Lower lobe of right lung (tissue), 2 donors: ENCODE data around the gene KIRREL3. TPM values are rescaled to one million over a fixed set of nuclear protein-coding genes. Genes with fewer than 3 reads are reported as not detected.

Source experiments
- ATAC-seq, 2 donors: fragments of 200-7000 bp; cut with Tn5 transposase; one replicate each; pipeline ENCODE4 v1.9.1; 2020 to 2022; ENCODE audit warnings: mild to moderate bottlenecking in 2 of 2, moderate library complexity in 2 of 2
- DNase-seq: peaks from one replicate; pipeline ENCODE4 v3.0.0-alpha.2; 2020
- H3K27ac ChIP-seq: fragments of 200-600 bp; one replicate; pipeline ENCODE4 v1.8.0; 2022
- H3K27me3 ChIP-seq: fragments of 200-600 bp; one replicate; pipeline ENCODE4 v1.8.0; 2022; ENCODE audit warnings: low read depth
- H3K36me3 ChIP-seq: fragments of 200-600 bp; one replicate; pipeline ENCODE4 v1.8.0; 2022; ENCODE audit warnings: mild to moderate bottlenecking
- H3K4me1 ChIP-seq: fragments of 200-600 bp; one replicate; pipeline ENCODE4 v1.8.0; 2022
- H3K4me3 ChIP-seq: fragments of 200-600 bp; one replicate; pipeline ENCODE4 v1.8.0; 2022; ENCODE audit warnings: mild to moderate bottlenecking
- H3K9me3 ChIP-seq: fragments of 200-600 bp; one replicate; pipeline ENCODE4 v1.8.0; 2022
- CTCF ChIP-seq: fragments of 200-600 bp; IDR thresholded peaks from one replicate; pipeline ENCODE4 v1.8.0; 2022; ENCODE audit warnings: antibody characterized with exemption, mild to moderate bottlenecking
- intact Hi-C: fragments of 100-400 bp; cut with DNase I; formaldehyde crosslinking; loops from one replicate; pipeline ENCODE4 v1.11.0; 2022
- total RNA-seq: library from RNA; stranded (reverse); fragmentation: NEBNext Ultra II Directional; extraction: Animal tissue kit (Norgen Biotek cat#: 25700); gene quantifications from one replicate; pipeline ENCODE4 v1.2.1, GENCODE V29; 2021
- donor health status: DM: no; HTN: yes; CAD: no; lungs with severe emphysema.

KIRREL3 gene
- total RNA-seq, 1 donor from 2014 or later = 0.15 TPM

- Histone ChIP-seq H3K4me1 (peaks cover 9% of the 10 kb centered on the region), H3K27me3 (peaks cover 76% of the 10 kb centered on the region), H3K36me3 (no peaks in the 10 kb centered on the region), H3K4me3 (no peak overlapping the region), H3K27ac (no peak overlapping the region), H3K9me3 (no peaks in the 10 kb centered on the region)
- ATAC-seq = no peak
- no peak for TF ChIP-seq CTCF
- intact Hi-C loops = no loop called here
- no peak for DNase-seq
Measured at GRCh38 chr11:126999366-126999765, 1.2 kb downstream of the KIRREL3 start.

- Histone ChIP-seq H3K4me1 (peaks cover 4% of the 10 kb centered on the region), H3K9me3 (no peaks in the 10 kb centered on the region), H3K36me3 (no peaks in the 10 kb centered on the region), H3K27ac (no peak overlapping the region), H3K27me3 (peaks cover 59% of the 10 kb centered on the region), H3K4me3 (no peak overlapping the region)
- intact Hi-C loops = no loop called here
- DNase-seq (no peak), ATAC-seq (no peak)
- TF ChIP-seq CTCF = no peak
Measured at GRCh38 chr11:126997641-126998040, 2.9 kb downstream of the KIRREL3 start.

- no peaks in the 10 kb centered on the region for H3K9me3 ChIP-seq
- peaks cover 55% of the 10 kb centered on the region for H3K27me3 ChIP-seq
- no peak overlapping the region for H3K27ac ChIP-seq
- intact Hi-C loops = no loop called here
- ATAC-seq (no peak), DNase-seq (no peak)
- H3K36me3 ChIP-seq = no peaks in the 10 kb centered on the region
- TF ChIP-seq CTCF = no peak
- H3K4me3 ChIP-seq = no peak overlapping the region
- peaks cover 4% of the 10 kb centered on the region for H3K4me1 ChIP-seq
Measured at GRCh38 chr11:126997196-126997595, 3.4 kb downstream of the KIRREL3 start.

- ATAC-seq (no peak), DNase-seq (no peak)
- Histone ChIP-seq H3K4me3 (no peak overlapping the region), H3K27ac (no peak overlapping the region), H3K27me3 (peaks cover 45% of the 10 kb centered on the region), H3K36me3 (no peaks in the 10 kb centered on the region), H3K9me3 (no peaks in the 10 kb centered on the region), H3K4me1 (peaks cover 4% of the 10 kb centered on the region)
- intact Hi-C loops = no loop called here
- no peak for TF ChIP-seq CTCF
Measured at GRCh38 chr11:126996036-126996804, 4.3 kb downstream of the KIRREL3 start.

GRCh38 chr11:126993599-126993998 lies 7.0 kb downstream of the KIRREL3 start:
- ATAC-seq = no peak
- no peak for DNase-seq
- Histone ChIP-seq H3K4me1 (peaks cover 4% of the 10 kb centered on the region), H3K27me3 (peaks cover 21% of the 10 kb centered on the region), H3K9me3 (no peaks in the 10 kb centered on the region), H3K36me3 (no peaks in the 10 kb centered on the region), H3K4me3 (no peak overlapping the region), H3K27ac (no peak overlapping the region)
- TF ChIP-seq CTCF = no peak
- intact Hi-C loops = no loop called here
